ENCODE measurements around the gene GRK4. TPM values are rescaled to one million over a fixed set of nuclear protein-coding genes. Genes with fewer than 3 reads are reported as not detected.

Gene GRK4
- total RNA-seq, 1 experiment from 2014 or later, result 2.5 TPM

DNA sequence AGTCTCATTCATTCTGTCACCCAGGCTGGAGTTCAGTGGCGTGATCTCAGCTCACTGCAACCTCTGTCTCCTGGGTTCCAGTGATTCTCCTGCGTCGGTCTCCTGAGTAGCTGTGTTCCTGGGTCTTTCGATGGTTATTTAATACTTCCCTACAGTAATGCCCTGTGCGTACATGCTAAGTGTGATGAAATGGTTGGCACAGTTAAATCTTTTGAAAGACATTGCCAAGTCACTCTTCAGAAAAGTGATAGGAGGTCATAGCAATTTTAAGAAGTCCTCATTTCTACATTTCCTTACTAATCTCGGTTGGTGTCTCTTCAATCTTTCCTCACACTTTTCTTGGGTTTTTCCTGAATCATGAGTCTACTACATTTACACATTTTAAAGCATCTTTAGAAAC, 96.6 kb downstream of the GRK4 start:
- H3K36me3 ChIP-seq (ENCODE audit: control insufficient read depth, insufficient read depth, low read length), result no peaks in the 10 kb centered on the region
- CTCF ChIA-PET, result interaction anchor here (0.6 kb wide), 1 partner anchor 9 kb away, joined by 4 read pairs; no protein-coding TSS in a partner anchor
- POLR2A ChIA-PET, result no interaction called here
- no peaks in the 10 kb centered on the region for H3K4me1 ChIP-seq (ENCODE audit: control insufficient read depth, insufficient read depth, low read length)
- no peaks in the 10 kb centered on the region for H3K27me3 ChIP-seq (ENCODE audit: control insufficient read depth, insufficient read depth, low read length)
- in situ Hi-C loops (cut with HindIII; ENCODE audit: low pct_unique_long_range_greater_than_20kb, low sequenced_read_pairs) (no loop called here), intact Hi-C loops (cut with micrococcal nuclease; ENCODE audit: unreplicated experiment) (no loop called here)
- H3K9me3 ChIP-seq (ENCODE audit: control insufficient read depth, insufficient read depth, low read depth, low read length), result no peaks in the 10 kb centered on the region
- BruUV-seq (replicated peaks), result no TSS peak
- no peak for ATAC-seq
- TF ChIP-seq SIN3A (IDR thresholded peaks at IDR 0.05; ENCODE audit: borderline replicate concordance, insufficient read depth, low read depth, low read length), result no peak
- DNase-seq (ENCODE audit: low read depth, low spot score), result no peak
- H3K4me3 ChIP-seq (ENCODE audit: low read depth in 2 of 2, low read length in 2 of 2), result no peak overlapping the region
- H3K27ac ChIP-seq (ENCODE audit: low read length), result no peak overlapping the region

DNA sequence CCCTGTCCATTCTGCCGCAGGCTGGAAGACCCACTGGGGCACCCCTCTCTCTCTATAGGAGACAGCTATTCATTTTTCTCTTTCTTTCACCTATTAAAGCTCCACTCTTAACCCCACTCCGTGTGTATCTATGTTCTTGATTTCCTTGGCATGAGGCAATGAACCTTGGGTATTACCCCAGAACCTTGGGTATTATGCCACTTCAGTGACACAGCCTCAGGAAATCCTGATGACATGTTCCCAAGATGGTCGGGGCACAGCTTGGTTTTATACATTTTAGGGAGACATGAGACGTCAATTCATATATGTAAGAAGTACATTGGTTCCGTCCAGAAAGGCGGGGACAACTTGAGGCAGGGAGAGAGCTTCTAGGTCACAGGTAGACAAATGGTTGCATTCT, 97.6 kb downstream of the GRK4 start:
- Histone ChIP-seq H3K27me3 (ENCODE audit: control insufficient read depth, insufficient read depth, low read length) (no peaks in the 10 kb centered on the region), H3K4me1 (ENCODE audit: control insufficient read depth, insufficient read depth, low read length) (no peaks in the 10 kb centered on the region), H3K4me3 (ENCODE audit: low read depth in 2 of 2, low read length in 2 of 2) (no peak overlapping the region), H3K27ac (ENCODE audit: low read length) (no peak overlapping the region), H3K9me3 (ENCODE audit: control insufficient read depth, insufficient read depth, low read depth, low read length) (no peaks in the 10 kb centered on the region), H3K36me3 (ENCODE audit: control insufficient read depth, insufficient read depth, low read length) (no peaks in the 10 kb centered on the region)
- POLR2A ChIA-PET, result no interaction called here
- no TSS peak for BruUV-seq (replicated peaks)
- in situ Hi-C loops (cut with HindIII; ENCODE audit: low pct_unique_long_range_greater_than_20kb, low sequenced_read_pairs), result no loop called here
- intact Hi-C loops (cut with micrococcal nuclease; ENCODE audit: unreplicated experiment), result no loop called here
- no peak for TF ChIP-seq POLR2AphosphoS5 (IDR thresholded peaks at IDR 0.05; ENCODE audit: low read depth, low read length)
- no peak for ATAC-seq
- no peak for DNase-seq (ENCODE audit: low read depth, low spot score)
- CTCF ChIA-PET, result no interaction called here

GRCh38 chr4:3062471-3062870, 99.1 kb downstream of the GRK4 start:
- Histone ChIP-seq H3K9me3 (ENCODE audit: control insufficient read depth, insufficient read depth, low read depth, low read length) (no peaks in the 10 kb centered on the region), H3K27ac (ENCODE audit: low read length) (no peak overlapping the region), H3K36me3 (ENCODE audit: control insufficient read depth, insufficient read depth, low read length) (no peaks in the 10 kb centered on the region), H3K4me3 (ENCODE audit: low read depth in 2 of 2, low read length in 2 of 2) (no peak overlapping the region), H3K27me3 (ENCODE audit: control insufficient read depth, insufficient read depth, low read length) (no peaks in the 10 kb centered on the region), H3K4me1 (ENCODE audit: control insufficient read depth, insufficient read depth, low read length) (no peaks in the 10 kb centered on the region)
- ATAC-seq (no peak), DNase-seq (ENCODE audit: low read depth, low spot score) (no peak)
- no TSS peak for BruUV-seq (replicated peaks)
- POLR2A ChIA-PET, result interaction anchor here (0.6 kb wide), 1 partner anchor 741 kb away, joined by 3 read pairs; no protein-coding TSS in a partner anchor
- TF ChIP-seq TCF7L2 (IDR thresholded peaks at IDR 0.05; ENCODE audit: low read depth, low read length) (no peak), REST (IDR thresholded peaks at IDR 0.05; ENCODE audit: insufficient read depth in 1 of 2, low read depth in 2 of 2, low read length in 1 of 2) (no peak), SIN3A (IDR thresholded peaks at IDR 0.05; ENCODE audit: borderline replicate concordance, insufficient read depth, low read depth, low read length) (no peak), CTCF (IDR thresholded peaks at IDR 0.05) (no peak), POLR2AphosphoS5 (IDR thresholded peaks at IDR 0.05; ENCODE audit: low read depth, low read length) (no peak)
- CTCF ChIA-PET, result no interaction called here
- in situ Hi-C loops (cut with HindIII; ENCODE audit: low pct_unique_long_range_greater_than_20kb, low sequenced_read_pairs), result no loop called here
- intact Hi-C loops (cut with micrococcal nuclease; ENCODE audit: unreplicated experiment), result no loop called here
